ENCODE results near the gene ACP7. TPM values are rescaled to one million over a fixed set of nuclear protein-coding genes. Genes with fewer than 3 reads are reported as not detected.

ACP7 gene
- total RNA-seq, 1 experiment from 2014 or later, result 5.4 TPM

DNA sequence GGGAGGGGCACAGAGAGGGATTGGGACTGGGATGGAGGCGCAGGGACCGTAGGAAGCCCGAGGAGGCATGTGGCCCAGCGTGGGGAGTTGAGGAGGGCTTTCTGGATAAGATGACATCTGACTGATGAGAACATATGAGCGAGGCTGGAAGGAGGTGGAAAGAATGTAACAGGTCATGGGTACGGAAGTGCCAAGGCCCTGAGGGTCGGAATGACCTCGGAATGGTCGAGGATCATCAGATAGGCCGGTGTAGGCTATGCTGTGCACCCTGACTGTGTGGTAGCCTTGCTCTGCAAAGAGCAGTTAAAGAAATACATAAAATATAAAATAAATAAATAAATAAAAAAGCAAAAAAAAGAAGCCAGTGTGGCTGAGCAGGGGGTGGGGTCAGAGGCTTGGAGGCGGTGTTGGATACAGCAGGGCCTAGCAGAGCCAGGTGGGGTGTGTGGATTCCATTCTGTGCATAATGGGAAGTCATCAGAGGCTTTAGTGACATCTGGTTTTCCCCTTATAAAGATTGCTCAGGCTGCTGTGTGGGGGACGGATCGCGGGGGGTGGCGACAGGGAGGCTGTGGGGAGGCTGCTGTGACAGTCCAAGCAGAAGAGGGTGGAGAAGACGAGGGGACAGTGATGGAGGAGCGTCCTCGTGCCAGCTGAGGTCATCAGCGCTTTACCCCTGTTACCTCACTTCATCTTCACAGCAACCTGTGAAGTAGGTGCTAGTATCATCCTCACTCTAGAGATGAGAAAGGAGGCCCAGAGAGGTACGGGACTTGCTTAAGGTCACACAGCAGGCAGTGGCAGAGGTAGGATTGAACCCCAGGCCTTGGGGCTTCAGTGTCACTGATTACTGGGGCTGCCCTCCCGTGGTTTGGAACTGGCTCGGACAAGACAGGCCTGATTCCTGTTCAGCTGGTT lies 46.4 kb downstream of the ACP7 start:
- no TSS peak for BruUV-seq (replicated peaks)
- Histone ChIP-seq H4K20me1 (ENCODE audit: insufficient read depth) (peaks cover 65% of the 10 kb centered on the region), H3K9me3 (ENCODE audit: insufficient read depth, low read depth) (no peaks in the 10 kb centered on the region), H3K27ac (no peak overlapping the region), H3K9me2 (ENCODE audit: insufficient read depth) (no peaks in the 10 kb centered on the region), H3K4me1 (replicated peaks; ENCODE audit: insufficient read depth) (peaks cover 9% of the 10 kb centered on the region), H2AFZ (no peak overlapping the region), H3F3A (ENCODE audit: insufficient read depth, low read depth) (no peaks in the 10 kb centered on the region), H3K27me3 (ENCODE audit: insufficient read depth, low read depth) (no peaks in the 10 kb centered on the region), H3K4me2 (no peak overlapping the region), H3K4me3 (no peak overlapping the region), H3K79me2 (ENCODE audit: low read depth) (peaks cover 91% of the 10 kb centered on the region), H3K36me3 (ENCODE audit: low read depth) (no peaks in the 10 kb centered on the region)
- no peak for TF ChIP-seq EZH2 (IDR thresholded peaks at IDR 0.05; ENCODE audit: low read depth)
- TF ChIP-seq, protein P1, sequence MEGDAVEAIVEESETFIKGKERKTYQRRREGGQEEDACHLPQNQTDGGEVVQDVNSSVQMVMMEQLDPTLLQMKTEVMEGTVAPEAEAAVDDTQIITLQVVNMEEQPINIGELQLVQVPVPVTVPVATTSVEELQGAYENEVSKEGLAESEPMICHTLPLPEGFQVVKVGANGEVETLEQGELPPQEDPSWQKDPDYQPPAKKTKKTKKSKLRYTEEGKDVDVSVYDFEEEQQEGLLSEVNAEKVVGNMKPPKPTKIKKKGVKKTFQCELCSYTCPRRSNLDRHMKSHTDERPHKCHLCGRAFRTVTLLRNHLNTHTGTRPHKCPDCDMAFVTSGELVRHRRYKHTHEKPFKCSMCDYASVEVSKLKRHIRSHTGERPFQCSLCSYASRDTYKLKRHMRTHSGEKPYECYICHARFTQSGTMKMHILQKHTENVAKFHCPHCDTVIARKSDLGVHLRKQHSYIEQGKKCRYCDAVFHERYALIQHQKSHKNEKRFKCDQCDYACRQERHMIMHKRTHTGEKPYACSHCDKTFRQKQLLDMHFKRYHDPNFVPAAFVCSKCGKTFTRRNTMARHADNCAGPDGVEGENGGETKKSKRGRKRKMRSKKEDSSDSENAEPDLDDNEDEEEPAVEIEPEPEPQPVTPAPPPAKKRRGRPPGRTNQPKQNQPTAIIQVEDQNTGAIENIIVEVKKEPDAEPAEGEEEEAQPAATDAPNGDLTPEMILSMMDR (conservative IDR thresholded peaks at IDR 0.05), result no peak
- CTCF ChIA-PET, result no interaction called here
- DNase-seq, result no peak
- intact Hi-C loops (cut with micrococcal nuclease; ENCODE audit: unreplicated experiment), result no loop called here
- POLR2A ChIA-PET (ENCODE audit: unreplicated experiment), result no interaction called here

DNA sequence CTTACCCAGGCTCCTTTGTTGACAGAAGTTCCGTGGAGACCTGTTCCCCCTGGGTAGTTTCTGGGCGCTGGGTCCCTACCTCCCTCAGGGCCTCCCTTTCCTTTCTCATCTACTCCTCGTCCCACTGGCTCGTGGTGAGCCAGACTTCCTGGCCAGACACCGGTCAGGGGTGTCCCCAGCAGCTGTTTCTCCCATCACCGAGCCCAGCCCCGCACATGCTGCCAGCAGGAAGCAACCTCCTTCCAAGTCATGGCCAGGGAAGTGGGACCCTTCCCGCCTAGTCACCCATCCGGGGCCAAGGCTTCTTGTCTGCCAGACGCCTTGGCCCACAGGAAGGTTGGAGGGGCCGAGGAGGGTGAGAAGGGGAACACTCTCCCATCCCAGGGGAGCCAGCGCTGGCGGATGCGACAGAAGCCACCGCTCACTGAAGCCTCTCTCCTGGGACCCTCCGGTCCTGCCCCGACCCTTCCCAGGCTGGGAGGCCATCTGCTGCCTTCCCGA lies 47.1 kb downstream of the ACP7 start:
- Histone ChIP-seq H3K79me2 (ENCODE audit: low read depth) (peaks cover 88% of the 10 kb centered on the region), H3F3A (ENCODE audit: insufficient read depth, low read depth) (no peaks in the 10 kb centered on the region), H3K4me1 (replicated peaks; ENCODE audit: insufficient read depth) (peaks cover 12% of the 10 kb centered on the region), H3K9me3 (ENCODE audit: insufficient read depth, low read depth) (no peaks in the 10 kb centered on the region), H3K27me3 (ENCODE audit: insufficient read depth, low read depth) (no peaks in the 10 kb centered on the region), H3K36me3 (ENCODE audit: low read depth) (no peaks in the 10 kb centered on the region), H3K4me3 (no peak overlapping the region), H3K9me2 (ENCODE audit: insufficient read depth) (no peaks in the 10 kb centered on the region), H3K4me2 (no peak overlapping the region), H2AFZ (no peak overlapping the region), H4K20me1 (ENCODE audit: insufficient read depth) (peaks cover 69% of the 10 kb centered on the region), H3K27ac (no peak overlapping the region)
- DNase-seq, result no peak
- POLR2A ChIA-PET (ENCODE audit: unreplicated experiment), result interaction anchor here (0.6 kb wide), 1 partner anchor 46 kb away, joined by 6 read pairs; no protein-coding TSS in a partner anchor
- intact Hi-C loops (cut with micrococcal nuclease; ENCODE audit: unreplicated experiment), result no loop called here
- CTCF ChIA-PET, result no interaction called here
- no peak for TF ChIP-seq EZH2 (IDR thresholded peaks at IDR 0.05; ENCODE audit: low read depth)
- TF ChIP-seq, protein P1 (conservative IDR thresholded peaks at IDR 0.05), result no peak
- BruUV-seq (replicated peaks), result no TSS peak

DNA sequence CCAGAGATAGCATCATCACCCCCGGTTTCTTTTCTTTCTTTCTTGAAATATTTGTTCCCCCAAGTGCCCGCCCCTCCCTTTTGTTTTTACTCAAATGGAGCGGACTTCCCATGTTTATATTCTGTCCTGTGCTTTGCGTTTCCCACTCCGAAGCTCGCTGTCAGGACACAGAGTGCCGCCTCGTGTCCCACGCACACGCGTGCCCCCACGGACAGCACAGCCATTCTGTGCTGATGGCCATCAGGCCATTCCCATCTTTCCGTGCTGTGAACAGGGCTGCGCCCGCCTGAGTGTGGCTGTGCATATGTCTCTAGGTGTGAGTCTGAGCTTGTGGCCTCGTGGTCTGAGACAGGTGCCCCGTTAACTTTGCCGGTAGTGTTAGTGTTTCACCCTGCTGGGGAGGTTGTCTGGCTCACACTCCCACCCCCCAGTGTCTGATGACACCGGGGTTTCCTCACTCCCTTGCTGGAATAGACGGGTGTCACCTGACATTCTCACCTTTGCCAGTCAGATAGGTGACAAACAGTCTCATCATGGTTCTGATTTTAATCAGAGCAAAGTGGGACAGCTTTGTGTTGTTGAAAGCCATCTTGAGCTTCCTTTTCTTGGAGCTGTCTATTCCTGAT lies 48.3 kb downstream of the ACP7 start:
- no TSS peak for BruUV-seq (replicated peaks)
- CTCF ChIA-PET, result interaction anchor here (0.5 kb wide), 1 partner anchor 148 kb away, joined by 3 read pairs; no protein-coding TSS in a partner anchor
- no peaks in the 10 kb centered on the region for H3F3A ChIP-seq (ENCODE audit: insufficient read depth, low read depth)
- H3K4me3 ChIP-seq, result no peak overlapping the region
- H3K4me2 ChIP-seq, result no peak overlapping the region
- H3K79me2 ChIP-seq (ENCODE audit: low read depth), result peaks cover 88% of the 10 kb centered on the region
- intact Hi-C loops (cut with micrococcal nuclease; ENCODE audit: unreplicated experiment), result no loop called here
- POLR2A ChIA-PET (ENCODE audit: unreplicated experiment), result interaction anchor here (0.6 kb wide), 1 partner anchor 389 kb away, joined by 3 read pairs; no protein-coding TSS in a partner anchor
- H3K9me2 ChIP-seq (ENCODE audit: insufficient read depth), result no peaks in the 10 kb centered on the region
- no peaks in the 10 kb centered on the region for H3K9me3 ChIP-seq (ENCODE audit: insufficient read depth, low read depth)
- H3K27me3 ChIP-seq (ENCODE audit: insufficient read depth, low read depth), result no peaks in the 10 kb centered on the region
- H3K36me3 ChIP-seq (ENCODE audit: low read depth), result no peaks in the 10 kb centered on the region
- no peak overlapping the region for H3K27ac ChIP-seq
- H2AFZ ChIP-seq, result no peak overlapping the region
- DNase-seq, result no peak
- peaks cover 9% of the 10 kb centered on the region for H3K4me1 ChIP-seq (replicated peaks; ENCODE audit: insufficient read depth)
- TF ChIP-seq, protein P1 (conservative IDR thresholded peaks at IDR 0.05), result no peak
- TF ChIP-seq EZH2 (IDR thresholded peaks at IDR 0.05; ENCODE audit: low read depth), result no peak
- peaks cover 67% of the 10 kb centered on the region for H4K20me1 ChIP-seq (ENCODE audit: insufficient read depth)

Measured in PC-9 (cell line).